SU-DHL-6 (cell line): ENCODE measurements around the gene DIPK1A.

ENCODE experiments used
- H2AFZ ChIP-seq: fragments of 200-600 bp; sonication (generic); 2 replicates; pipeline ENCODE4 v1.6.1; 2014; ENCODE audit warnings: low read depth, mild to moderate bottlenecking, moderate library complexity, mixed read lengths, antibody characterized with exemption, low read length; ENCODE audit not compliant: severe bottlenecking
- H3F3A ChIP-seq: fragments of 200-600 bp; shearing (Covaris generic); 2 replicates; pipeline ENCODE4 v1.6.0; 2016; ENCODE audit warnings: antibody characterized with exemption, mild to moderate bottlenecking; ENCODE audit not compliant: insufficient read depth
- H3K27ac ChIP-seq: fragments of 200-600 bp; sonication (generic); 2 replicates; pipeline ENCODE4 v1.5.1; 2016; ENCODE audit warnings: low read depth, mild to moderate bottlenecking, low read length, moderate library complexity, mixed read lengths
- H3K27me3 ChIP-seq: fragments of 200-600 bp; sonication (generic), shearing (Covaris generic); 2 replicates; pipeline ENCODE4 v1.6.0; 2014; ENCODE audit warnings: mild to moderate bottlenecking, low read length
- H3K36me3 ChIP-seq: fragments of 200-600 bp; sonication (generic); 2 replicates; pipeline ENCODE4 v1.6.1; 2014; ENCODE audit warnings: mild to moderate bottlenecking, low read length, mixed read lengths
- H3K4me2 ChIP-seq: fragments of 300-600, 200-600 bp; shearing (Covaris generic), sonication (generic); 2 replicates; pipeline ENCODE4 v1.6.0; 2014; ENCODE audit warnings: low read length, low read depth, mild to moderate bottlenecking; ENCODE audit not compliant: poor library complexity, severe bottlenecking
- H3K4me3 ChIP-seq: fragments of 200-600 bp; sonication (generic); 2 replicates; pipeline ENCODE4 v1.5.1; 2014; ENCODE audit warnings: antibody characterized with exemption, low read length, mild to moderate bottlenecking, mixed read lengths; ENCODE audit not compliant: insufficient read depth, poor library complexity, severe bottlenecking
- H3K79me2 ChIP-seq: fragments of 200-600 bp; sonication (generic); 2 replicates; pipeline ENCODE4 v1.6.1; 2014; ENCODE audit warnings: mild to moderate bottlenecking, low read length, moderate library complexity; ENCODE audit not compliant: insufficient read depth
- H3K9ac ChIP-seq: fragments of 200-600 bp; sonication (generic); 2 replicates; pipeline ENCODE4 v1.7.0; 2014; ENCODE audit warnings: mild to moderate bottlenecking, low read length
- H3K9me2 ChIP-seq: fragments of 200-600 bp; sonication (generic); replicated peaks from 2 replicates; pipeline ENCODE4 v1.6.1; 2014; ENCODE audit warnings: low read length; ENCODE audit not compliant: insufficient read depth
- H3K9me3 ChIP-seq: fragments of 200-600 bp; sonication (generic); 2 replicates; pipeline ENCODE4 v1.6.1; 2014; ENCODE audit warnings: low read length, mixed read lengths; ENCODE audit not compliant: insufficient read depth
- H4K20me1 ChIP-seq: fragments of 200-600 bp; sonication (generic); 2 replicates; pipeline ENCODE4 v1.6.1; 2014; ENCODE audit warnings: low read depth, mild to moderate bottlenecking, antibody characterized with exemption, low read length, moderate library complexity, mixed read lengths
- CTCF ChIP-seq: fragments of 200-600 bp; sonication (generic); IDR thresholded peaks from one replicate; pipeline ENCODE4 v1.5.1; 2017; ENCODE audit warnings: antibody characterized with exemption, mild to moderate bottlenecking, low read length, moderate library complexity; ENCODE audit not compliant: insufficient read depth, poor library complexity, severe bottlenecking
- EZH2phosphoT487 ChIP-seq: fragments of 200-600 bp; sonication (generic), shearing (Covaris generic); conservative IDR thresholded peaks from 2 replicates; pipeline ENCODE4 v1.6.1; 2018; ENCODE audit warnings: mild to moderate bottlenecking, antibody characterized with exemption, low read length, moderate library complexity, mixed read lengths

Gene DIPK1A

GRCh38 chr1:92845908-92846307 is 115.4 kb downstream of the DIPK1A start:
- peaks cover 6% of the 10 kb centered on the region; the same call in 1 of the 2 replicates for H3K79me2 ChIP-seq
- no peak for TF ChIP-seq CTCF
- no peak for TF ChIP-seq EZH2phosphoT487
- H3K4me2 ChIP-seq, result no peak overlapping the region
- peaks cover 19% of the 10 kb centered on the region for H4K20me1 ChIP-seq
- H3K9me3 ChIP-seq, result no peaks in the 10 kb centered on the region
- peaks cover 48% of the 10 kb centered on the region for H3K36me3 ChIP-seq
- no peak overlapping the region for H3K9ac ChIP-seq
- peaks cover 67% of the 10 kb centered on the region for H3F3A ChIP-seq
- no peak overlapping the region for H2AFZ ChIP-seq
- H3K4me3 ChIP-seq, result no peak overlapping the region
- no peaks in the 10 kb centered on the region for H3K27me3 ChIP-seq
- H3K27ac ChIP-seq, result no peak overlapping the region
- H3K9me2 ChIP-seq, result no peaks in the 10 kb centered on the region

- peaks cover 27% of the 10 kb centered on the region for H4K20me1 ChIP-seq
- peaks cover 7% of the 10 kb centered on the region for H3K79me2 ChIP-seq
- peaks cover 53% of the 10 kb centered on the region for H3K36me3 ChIP-seq
- peaks cover 81% of the 10 kb centered on the region for H3F3A ChIP-seq
- no peak overlapping the region for H3K4me3 ChIP-seq
- H3K27ac ChIP-seq, result no peak overlapping the region
- no peak overlapping the region for H3K4me2 ChIP-seq
- no peaks in the 10 kb centered on the region for H3K9me2 ChIP-seq
- H3K9me3 ChIP-seq, result no peaks in the 10 kb centered on the region
- H2AFZ ChIP-seq, result no peak overlapping the region
- H3K27me3 ChIP-seq, result no peaks in the 10 kb centered on the region
- TF ChIP-seq EZH2phosphoT487 (no peak), CTCF (no peak)
- no peak overlapping the region for H3K9ac ChIP-seq
Observed at GRCh38 chr1:92844439-92844838, 116.8 kb downstream of the DIPK1A start.

GRCh38 chr1:92843429-92844352 is 117.6 kb downstream of the DIPK1A start:
- Histone ChIP-seq H3K27me3 (no peaks in the 10 kb centered on the region), H4K20me1 (peaks cover 32% of the 10 kb centered on the region), H3K4me2 (no peak overlapping the region), H2AFZ (no peak overlapping the region), H3F3A (peaks cover 81% of the 10 kb centered on the region), H3K79me2 (peaks cover 15% of the 10 kb centered on the region), H3K9me2 (no peaks in the 10 kb centered on the region), H3K27ac (no peak overlapping the region), H3K9me3 (no peaks in the 10 kb centered on the region), H3K9ac (no peak overlapping the region), H3K4me3 (no peak overlapping the region), H3K36me3 (peaks cover 54% of the 10 kb centered on the region)
- no peak for TF ChIP-seq CTCF
- no peak for TF ChIP-seq EZH2phosphoT487
